GM10266 (cell line): Measurements from ENCODE around the gene CCDC102A.

Experiments
- DNase-seq: peaks from one replicate; pipeline ENCODE4 v3.0.0; 2012; ENCODE audit errors: extremely low spot score
- CTCF ChIP-seq: IDR thresholded peaks from 2 replicates; pipeline ENCODE4 v1.5.1; 2012; ENCODE audit warnings: mild to moderate bottlenecking, low read depth; ENCODE audit not compliant: control insufficient read depth, insufficient read depth; ENCODE audit errors: missing control alignments

The CCDC102A gene

GRCh38 chr16:57462209-57462977 is 74.0 kb downstream of the CCDC102A start, which contains the start of gene POLR2C:
Gene POLR2C (plus strand): TSS chr16:57462679. CDS start chr16:57462725, 46 bp downstream.
- peak; percentile 98 for TF ChIP-seq CTCF
- DNase-seq: peak; percentile 91
